Measurements from ENCODE around the gene NPAT. TPM values are rescaled to one million over a fixed set of nuclear protein-coding genes. Genes with fewer than 3 reads are reported as not detected.

Gene NPAT
- total and polyA plus RNA-seq, 12 donors: 2.2 to 32.7 (median 14.2) TPM

DNA sequence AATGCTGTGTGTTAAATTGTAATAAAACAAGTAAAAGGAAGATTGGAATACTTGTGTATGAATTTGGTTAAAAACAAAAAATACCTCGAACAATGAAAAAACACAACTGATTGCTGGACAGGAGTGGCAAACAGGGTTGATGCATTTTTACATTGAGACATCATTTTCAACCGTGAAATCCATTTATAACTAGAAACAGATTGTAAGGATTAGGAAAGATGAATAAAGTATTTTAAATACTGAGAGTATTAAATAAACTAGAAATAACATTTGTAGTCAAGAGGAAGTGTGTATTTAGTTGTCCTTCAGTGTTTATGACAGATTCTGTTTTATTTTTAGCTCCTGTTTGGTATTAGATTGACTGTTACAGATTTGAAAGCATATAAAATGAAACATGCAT, 5.8 kb upstream of the NPAT start:
- TF ChIP-seq CTCF (IDR thresholded peaks at IDR 0.05): no peak
- TF ChIP-seq POLR2A (IDR thresholded peaks at IDR 0.05): no peak
- Histone ChIP-seq H3K4me1 (replicated peaks in 1 of 2) (peaks cover 13 to 31% of the 10 kb centered on the region in 2 donors), H3K36me3 (replicated peaks in 1 of 2) (peaks cover 0 to 38% of the 10 kb centered on the region in 2 donors), H3K27ac (no peak overlapping the region), H3K9me3 (replicated peaks in 1 of 3) (no peaks in the 10 kb centered on the region), H3K4me3 (no peak overlapping the region), H3K27me3 (no peaks in the 10 kb centered on the region)
- DNase-seq: no peak
- WGBS, 4 donors: 84 to 89% (median 87%) methylated on average over 2 of the region's 2 CpGs
- intact Hi-C loops (cut with DNase I): no loop called here

DNA sequence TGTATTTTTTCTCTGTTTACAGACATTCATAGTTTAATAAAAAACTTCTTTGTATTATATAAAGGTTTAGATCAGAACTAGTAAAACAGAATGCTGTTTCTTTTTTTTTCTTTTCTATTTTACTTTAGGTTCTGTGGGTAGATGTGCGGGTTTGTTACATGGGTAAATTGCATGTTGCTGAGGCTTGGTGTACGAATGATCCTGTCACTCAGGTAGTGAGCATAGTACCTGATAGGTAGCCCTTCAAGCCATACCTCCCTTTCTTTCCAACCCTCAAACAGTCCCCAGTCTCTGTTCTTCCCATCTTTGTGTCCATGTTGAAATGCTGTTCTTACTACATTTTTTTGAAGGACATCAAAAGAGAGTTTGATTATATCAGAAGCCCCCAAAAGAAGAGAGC, 3.6 kb upstream of the NPAT start:
- 90 to 98% (median 94%) methylated on average over 2 of the region's 2 CpGs for WGBS, 4 donors
- H3K4me3 ChIP-seq: no peak overlapping the region
- peaks cover 13 to 36% of the 10 kb centered on the region in 2 donors for H3K4me1 ChIP-seq (replicated peaks in 1 of 2)
- intact Hi-C loops (cut with DNase I): no loop called here
- peaks cover 0 to 34% of the 10 kb centered on the region in 2 donors for H3K36me3 ChIP-seq (replicated peaks in 1 of 2)
- TF ChIP-seq POLR2A (IDR thresholded peaks at IDR 0.05) (no peak), CTCF (IDR thresholded peaks at IDR 0.05) (no peak)
- no peak for DNase-seq
- H3K27me3 ChIP-seq: no peaks in the 10 kb centered on the region
- no peaks in the 10 kb centered on the region for H3K9me3 ChIP-seq (replicated peaks in 1 of 3)
- H3K27ac ChIP-seq: no peak overlapping the region

- peaks cover 13 to 45% of the 10 kb centered on the region in 2 donors for H3K4me1 ChIP-seq (replicated peaks in 1 of 2)
- no peak for DNase-seq
- H3K4me3 ChIP-seq: peak overlapping the region in 1 of 4 donors; percentile 75
Measured at GRCh38 chr11:108224911-108225786, 2.7 kb upstream of the NPAT start.

More at GRCh38 chr11:108224911-108225786, 2.7 kb upstream of the NPAT start:
- no peaks in the 10 kb centered on the region for H3K27me3 ChIP-seq
- TF ChIP-seq POLR2A (IDR thresholded peaks at IDR 0.05) (no peak), CTCF (IDR thresholded peaks at IDR 0.05) (no peak)
- 83 to 89% (median 87%) methylated on average over 14 of the region's 14 CpGs for WGBS, 4 donors
- intact Hi-C loops (cut with DNase I): no loop called here
- peaks cover 0 to 25% of the 10 kb centered on the region in 2 donors for H3K36me3 ChIP-seq (replicated peaks in 1 of 2)
- H3K27ac ChIP-seq: peak overlapping the region in 3 of 5 donors; percentile 32 to 97 (median 73)
- H3K9me3 ChIP-seq (replicated peaks in 1 of 3): no peaks in the 10 kb centered on the region
